T47D (cell line): ENCODE data around the gene FRS2.
"Not testable (repeated sequence)": the region's sequence is repeated elsewhere in the genome, so short reads cannot be mapped to it uniquely, and the experiment has no call there.

ENCODE experiments used
- DNase-seq, 2 experiments: peaks; one replicate each; pipeline versions ENCODE4 v3.0.0 to v3.0.0-alpha.2; 2011 to 2012; ENCODE audit warnings: low read depth in 1 of 2, low spot score in 1 of 2
- JUND ChIP-seq: IDR thresholded peaks from 2 replicates; pipeline ENCODE4 v1.6.1; 2012; ENCODE audit warnings: low read depth
- in situ Hi-C: cut with HindIII; loops from 2 replicates; pipeline ENCODE4 v1.10.0; 2016; ENCODE audit warnings: low sequenced_read_pairs, low pct_unique_long_range_greater_than_20kb

Gene FRS2

DNA sequence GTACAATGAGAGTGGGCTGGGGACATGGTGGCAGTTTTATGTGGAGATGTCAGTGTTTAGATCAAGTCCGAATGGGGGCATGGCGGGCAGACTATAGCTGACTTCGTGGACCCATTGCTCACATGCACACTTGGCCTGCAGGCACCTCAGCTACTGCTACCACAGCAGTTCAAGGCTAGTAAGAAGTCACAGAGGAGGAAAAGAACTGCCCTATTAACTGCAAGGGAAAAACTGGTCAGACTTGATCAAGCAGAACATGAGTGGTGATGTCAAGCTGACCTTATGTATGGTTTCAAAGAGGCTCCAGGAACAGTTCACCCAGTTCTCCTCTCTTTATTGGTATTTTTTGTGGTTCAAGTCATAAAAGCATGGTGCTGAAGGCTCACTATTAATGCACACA, 30.2 kb upstream of the FRS2 start:
- TF ChIP-seq JUND, result no peak; the same call in 1 of the 2 replicates
- peak in 1 of 2 experiments; percentile 98 for DNase-seq
- in situ Hi-C loops, result no loop called here

DNA sequence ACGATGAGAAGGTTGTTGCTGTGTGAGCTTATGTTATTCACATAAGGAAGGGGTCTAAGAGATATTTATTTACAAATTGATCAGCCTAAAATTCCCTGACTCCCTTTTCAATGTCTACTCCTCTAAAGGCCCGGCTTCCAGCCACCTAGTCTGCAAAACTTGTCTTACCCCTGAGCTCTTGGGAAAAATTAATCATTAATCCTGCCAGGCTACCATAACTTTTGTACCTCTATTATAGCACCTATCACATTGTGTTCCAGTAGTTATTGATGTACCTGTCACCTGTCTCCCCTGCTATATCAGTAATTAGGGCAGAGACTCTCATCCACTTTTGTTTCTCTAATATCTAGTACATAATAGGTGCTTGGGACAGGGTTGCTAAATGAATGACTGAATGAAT, 29.3 kb upstream of the FRS2 start:
- in situ Hi-C loops, result no loop called here
- DNase-seq, result no peak
- no peak for TF ChIP-seq JUND

- DNase-seq, result no peak
- in situ Hi-C loops, result no loop called here
- TF ChIP-seq JUND, result no peak
Measured at GRCh38 chr12:69442894-69443293, 27.3 kb upstream of the FRS2 start.

DNA sequence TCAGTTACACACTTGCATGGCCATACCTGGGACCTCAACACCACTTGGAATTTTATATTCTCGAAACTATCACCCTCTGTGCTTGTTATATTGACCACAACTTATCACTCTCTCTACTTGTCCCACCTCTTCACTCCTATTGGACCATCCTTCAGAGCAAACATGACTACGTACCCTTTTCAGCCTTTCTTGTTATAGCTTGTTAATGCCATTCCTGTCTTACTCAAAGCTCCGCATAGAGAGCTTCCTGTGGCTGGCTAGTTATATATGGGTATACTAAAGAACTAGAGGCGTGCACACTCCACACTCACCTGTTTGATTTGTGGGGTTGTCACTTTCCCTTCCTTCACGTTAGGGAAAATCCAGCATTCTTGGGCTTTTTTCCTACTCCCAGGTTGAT, 26.3 kb upstream of the FRS2 start:
- no peak for DNase-seq
- TF ChIP-seq JUND, result no peak
- in situ Hi-C loops, result no loop called here

GRCh38 chr12:69447892-69448291, 22.3 kb upstream of the FRS2 start:
- in situ Hi-C loops, result no loop called here
- DNase-seq, result no peak
- TF ChIP-seq JUND, result no peak

DNA sequence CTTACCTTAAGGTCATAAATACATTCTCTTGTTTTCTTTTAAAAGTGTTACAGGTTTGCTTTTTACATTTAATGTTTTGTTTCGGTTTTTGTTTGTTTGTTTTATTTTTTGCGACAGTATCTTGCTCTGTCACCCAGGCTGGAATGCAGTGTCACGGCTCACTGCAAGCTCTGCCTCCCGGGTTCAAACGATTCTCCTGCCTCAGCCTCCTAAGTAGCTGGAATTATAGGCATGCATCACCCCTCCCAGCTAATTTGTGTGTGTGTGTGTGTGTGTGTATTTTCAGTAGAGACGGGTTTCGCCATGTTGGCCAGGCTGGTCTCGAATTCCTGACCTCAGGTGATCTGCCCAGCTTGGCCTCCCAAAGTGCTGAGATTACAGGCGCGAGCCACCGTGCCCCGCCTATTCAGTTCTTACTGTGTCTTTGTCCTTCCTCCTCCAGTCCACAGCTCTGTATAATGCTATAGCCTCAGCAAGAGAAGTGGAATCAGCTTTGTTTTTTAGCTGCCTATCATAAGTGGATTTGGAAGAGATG, 17.5 kb upstream of the FRS2 start:
- in situ Hi-C loops, result not testable (repeated sequence)
- peak in 1 of 2 experiments; percentile 62 for DNase-seq

- in situ Hi-C loops, result no loop called here
- DNase-seq, result no peak
- no peak for TF ChIP-seq JUND
Measured at GRCh38 chr12:69456239-69456638, 13.9 kb upstream of the FRS2 start.

- no peak for DNase-seq
- in situ Hi-C loops, result no loop called here
Measured at GRCh38 chr12:69457433-69457832, 12.8 kb upstream of the FRS2 start.

GRCh38 chr12:69459477-69459876, 10.7 kb upstream of the FRS2 start:
- no peak for DNase-seq
- no peak for TF ChIP-seq JUND
- in situ Hi-C loops, result no loop called here

More at GRCh38 chr12:69457433-69457832, 12.8 kb upstream of the FRS2 start:
- no peak for TF ChIP-seq JUND

DNA sequence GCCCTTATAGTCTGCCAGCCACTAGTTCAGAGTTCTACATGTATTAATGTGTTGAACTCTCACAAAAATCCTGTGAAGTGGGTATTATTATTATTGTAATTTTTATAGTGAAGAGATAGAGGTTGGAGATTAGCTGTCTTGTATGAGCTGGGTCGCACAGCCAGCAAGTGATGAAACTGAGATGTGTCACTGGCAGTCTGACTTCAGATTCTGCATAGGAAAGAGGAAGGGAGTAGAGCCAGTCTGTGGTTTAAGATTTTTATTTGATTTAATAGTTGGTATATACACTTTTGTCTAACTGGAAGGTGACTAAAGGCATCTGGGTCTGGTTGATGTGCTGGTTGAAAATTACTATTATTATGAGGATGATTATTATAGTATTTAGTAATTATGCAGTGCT, 5.8 kb upstream of the FRS2 start:
- in situ Hi-C loops, result no loop called here

DNA sequence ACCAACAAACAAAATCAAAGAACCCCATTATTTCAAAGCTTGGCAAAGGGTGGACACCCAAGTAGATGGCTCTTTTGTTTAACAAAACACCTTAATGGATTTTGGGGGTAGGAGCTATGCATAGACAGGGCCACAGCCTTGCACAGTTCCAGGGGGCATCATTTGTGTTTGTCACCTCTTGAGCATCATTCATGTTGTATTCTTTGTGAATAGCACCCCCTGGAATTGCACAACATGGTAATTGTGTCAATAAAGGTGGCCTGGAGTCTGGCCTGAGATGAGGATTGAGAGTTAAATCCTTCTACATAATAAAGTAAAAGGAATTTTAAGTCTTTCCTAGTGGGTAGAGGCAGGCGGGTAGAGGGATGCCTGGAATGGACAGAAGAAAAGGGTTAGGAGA, 3.3 kb upstream of the FRS2 start:
- in situ Hi-C loops, result no loop called here
- no peak for TF ChIP-seq JUND
- DNase-seq, result no peak

More for the DNA sequence above, 5.8 kb upstream of the FRS2 start:
- TF ChIP-seq JUND, result no peak
- no peak for DNase-seq

DNA sequence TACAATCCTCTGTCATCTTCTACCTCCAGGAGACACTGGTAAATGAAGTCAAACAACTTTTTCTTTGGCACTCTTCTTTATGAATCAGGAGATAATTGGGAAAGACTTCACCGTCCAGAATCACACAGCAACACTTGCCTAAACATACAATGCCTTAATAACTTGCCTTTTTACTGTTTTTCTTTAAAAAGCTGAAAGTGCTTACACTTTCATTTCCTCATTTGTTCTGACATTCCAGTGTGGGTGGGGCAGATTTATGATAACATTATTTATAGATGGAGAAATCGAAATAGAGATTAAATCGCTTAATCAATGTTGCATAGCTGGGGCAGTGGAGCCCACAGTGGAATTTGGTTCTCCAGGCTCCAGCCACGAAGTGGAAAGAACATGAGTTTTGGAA, 2.8 kb upstream of the FRS2 start:
- in situ Hi-C loops, result no loop called here
- DNase-seq, result no peak
- TF ChIP-seq JUND, result no peak

- in situ Hi-C loops, result no loop called here
- peak; percentile 37; the same call in 1 of the 2 replicates for TF ChIP-seq JUND
- DNase-seq, result no peak
Measured at GRCh38 chr12:69468237-69469026, 1.8 kb upstream of the FRS2 start.

GRCh38 chr12:69469854-69470188, 367 bp upstream of the FRS2 start:
- TF ChIP-seq JUND, result no peak
- no peak for DNase-seq
- in situ Hi-C loops, result no loop called here
